Stimulated activated naive CD8-positive, alpha-beta T cell treated with anti-CD3 and anti-CD28 coated beads, Interleukin-15, amount 100 ng/mL, for 72 hours (primary cell): Measurements from ENCODE around the gene THRA.

ENCODE experiments used
- ATAC-seq: fragments of 150-1000 bp; cut with Tn5 transposase; 2 replicates; pipeline ENCODE4 v1.10.0; 2021; ENCODE audit warnings: mild to moderate bottlenecking, moderate library complexity
- DNase-seq, 2 donors: peaks; one replicate each; pipeline ENCODE4 v3.0.0; 2021 to 2022
- H3K27ac Mint-ChIP-seq, 2 donors: one replicate each; pipeline ENCODE4 v1.8.0; 2022; ENCODE audit warnings: mild to moderate bottlenecking in 2 of 2, mixed read lengths in 2 of 2, moderate library complexity in 2 of 2
- H3K27me3 Mint-ChIP-seq: one replicate; pipeline ENCODE4 v1.8.0; 2022; ENCODE audit warnings: mixed read lengths
- H3K4me1 Mint-ChIP-seq: one replicate; pipeline ENCODE4 v1.8.0; 2022; ENCODE audit warnings: mild to moderate bottlenecking, mixed read lengths
- H3K4me3 Mint-ChIP-seq, 2 donors: one replicate each; pipeline ENCODE4 v1.8.0; 2022; ENCODE audit warnings: mild to moderate bottlenecking in 2 of 2, mixed read lengths in 2 of 2, moderate library complexity in 1 of 2
- H3K9me3 Mint-ChIP-seq, 2 donors: one replicate each; pipeline ENCODE4 v1.8.0; 2022; ENCODE audit warnings: mixed read lengths in 2 of 2

THRA gene

GRCh38 chr17:40105861-40106759, 43.3 kb downstream of the THRA start:
- no peak overlapping the region for H3K27ac Mint-ChIP-seq
- no peaks in the 10 kb centered on the region for H3K9me3 Mint-ChIP-seq
- peak overlapping the region; percentile 0 to 76 for H3K4me3 Mint-ChIP-seq
- H3K4me1 Mint-ChIP-seq, result peaks cover 92% of the 10 kb centered on the region
- no peaks in the 10 kb centered on the region for H3K27me3 Mint-ChIP-seq
- ATAC-seq (no peak), DNase-seq (no peak)

GRCh38 chr17:40106760-40107521, 44.2 kb downstream of the THRA start:
- no peaks in the 10 kb centered on the region for H3K27me3 Mint-ChIP-seq
- no peak for DNase-seq
- H3K4me1 Mint-ChIP-seq, result peaks cover 92% of the 10 kb centered on the region
- H3K4me3 Mint-ChIP-seq, result peak overlapping the region; percentile 61 to 76
- H3K27ac Mint-ChIP-seq, result peak overlapping the region; percentile 66 to 85
- ATAC-seq, result no peak
- H3K9me3 Mint-ChIP-seq, result no peaks in the 10 kb centered on the region

- H3K9me3 Mint-ChIP-seq, result no peaks in the 10 kb centered on the region
- ATAC-seq, result peak; percentile 21
- H3K4me3 Mint-ChIP-seq, result peak overlapping the region; percentile 74 to 76
These were observed 44.9 kb downstream of the THRA start for GRCh38 chr17:40107522-40108174.

GRCh38 chr17:40108970-40109824, 46.4 kb downstream of the THRA start:
- no peak for DNase-seq
- H3K27ac Mint-ChIP-seq, result no peak overlapping the region
- no peak for ATAC-seq
- no peaks in the 10 kb centered on the region for H3K27me3 Mint-ChIP-seq
- H3K4me1 Mint-ChIP-seq, result peaks cover 94% of the 10 kb centered on the region
- no peaks in the 10 kb centered on the region for H3K9me3 Mint-ChIP-seq
- H3K4me3 Mint-ChIP-seq, result no peak overlapping the region

More at GRCh38 chr17:40107522-40108174, 44.9 kb downstream of the THRA start:
- Mint-ChIP-seq H3K27ac (peak overlapping the region; percentile 85 to 97), H3K4me1 (peaks cover 94% of the 10 kb centered on the region), H3K27me3 (no peaks in the 10 kb centered on the region)
- DNase-seq, result peak in 1 of 2 donors; percentile 34

GRCh38 chr17:40110026-40110845, 47.5 kb downstream of the THRA start:
- Mint-ChIP-seq H3K27ac (no peak overlapping the region), H3K27me3 (no peaks in the 10 kb centered on the region), H3K4me1 (peaks cover 84% of the 10 kb centered on the region), H3K9me3 (no peaks in the 10 kb centered on the region), H3K4me3 (peak overlapping the region in 1 of 2 donors; percentile 53)
- DNase-seq (no peak), ATAC-seq (no peak)

- DNase-seq, result peak; percentile 63 to 75
- Mint-ChIP-seq H3K27ac (peak overlapping the region; percentile 47 to 77), H3K4me3 (peak overlapping the region; percentile 77 to 78), H3K4me1 (peaks cover 71% of the 10 kb centered on the region), H3K27me3 (no peaks in the 10 kb centered on the region), H3K9me3 (no peaks in the 10 kb centered on the region)
- peak; percentile 49 for ATAC-seq
These were observed 48.7 kb downstream of the THRA start for GRCh38 chr17:40111221-40112128.

- Mint-ChIP-seq H3K9me3 (no peaks in the 10 kb centered on the region), H3K27me3 (no peaks in the 10 kb centered on the region), H3K4me3 (peak overlapping the region; percentile 36 to 50), H3K4me1 (peaks cover 63% of the 10 kb centered on the region), H3K27ac (peak overlapping the region in 1 of 2 donors; percentile 84)
- DNase-seq (no peak), ATAC-seq (no peak)
These were observed 49.5 kb downstream of the THRA start for GRCh38 chr17:40112191-40112711.

GRCh38 chr17:40112718-40113109, 49.9 kb downstream of the THRA start:
- no peak overlapping the region for H3K27ac Mint-ChIP-seq
- peak overlapping the region; percentile 81 to 84 for H3K4me3 Mint-ChIP-seq
- no peaks in the 10 kb centered on the region for H3K27me3 Mint-ChIP-seq
- ATAC-seq (no peak), DNase-seq (no peak)
- H3K4me1 Mint-ChIP-seq, result peaks cover 59% of the 10 kb centered on the region
- no peaks in the 10 kb centered on the region for H3K9me3 Mint-ChIP-seq

GRCh38 chr17:40113110-40113906, 50.5 kb downstream of the THRA start:
- peak overlapping the region; percentile 81 to 84 for H3K4me3 Mint-ChIP-seq
- no peaks in the 10 kb centered on the region for H3K27me3 Mint-ChIP-seq
- H3K27ac Mint-ChIP-seq, result peak overlapping the region; percentile 36 to 62
- DNase-seq, result peak; percentile 91 to 95
- no peaks in the 10 kb centered on the region for H3K9me3 Mint-ChIP-seq
- ATAC-seq, result peak; percentile 93
- peaks cover 54% of the 10 kb centered on the region for H3K4me1 Mint-ChIP-seq

- ATAC-seq, result no peak
- no peak for DNase-seq
- Mint-ChIP-seq H3K4me3 (peak overlapping the region; percentile 81 to 84), H3K9me3 (no peaks in the 10 kb centered on the region), H3K27ac (peak overlapping the region; percentile 45 to 62), H3K4me1 (peaks cover 54% of the 10 kb centered on the region), H3K27me3 (no peaks in the 10 kb centered on the region)
These were observed 51.1 kb downstream of the THRA start for GRCh38 chr17:40113907-40114245.

GRCh38 chr17:40115101-40115436, 52.3 kb downstream of the THRA start:
- no peak for DNase-seq
- ATAC-seq, result no peak
- no peak overlapping the region for H3K27ac Mint-ChIP-seq
- no peak overlapping the region for H3K4me3 Mint-ChIP-seq
- no peaks in the 10 kb centered on the region for H3K27me3 Mint-ChIP-seq
- no peaks in the 10 kb centered on the region for H3K9me3 Mint-ChIP-seq
- peaks cover 46% of the 10 kb centered on the region for H3K4me1 Mint-ChIP-seq

GRCh38 chr17:40121181-40122135, 58.7 kb downstream of the THRA start, which contains the start of gene MSL1:
TSS of gene MSL1 (plus strand) at chr17:40121971. CDS start at chr17:40122613, 642 bp downstream.
- DNase-seq, result peak; percentile 84 to 86
- peak; percentile 81 for ATAC-seq
- Mint-ChIP-seq H3K4me3 (peak within 1 kb of the TSS; percentile 93 to 95), H3K27me3 (no peaks in the 10 kb centered on the region), H3K27ac (peak within 1 kb of the TSS; percentile 72 to 82), H3K9me3 (no peaks in the 10 kb centered on the region), H3K4me1 (peaks cover 35% of the 10 kb centered on the region)
